GM18873 (cell line): ENCODE data around the gene ALAS2.
"Not testable (repeated sequence)": the region's sequence is repeated elsewhere in the genome, so short reads cannot be mapped to it uniquely, and the experiment has no call there.

Experiments used
- ATAC-seq: cut with Tn5 transposase; IDR thresholded peaks from one replicate; pipeline ENCODE4 v1.9.1; 2021; ENCODE audit warnings: mild to moderate bottlenecking, moderate library complexity, moderate number of reproducible peaks; ENCODE audit not compliant: unreplicated experiment, low FRiP score

ALAS2 gene, protein sequence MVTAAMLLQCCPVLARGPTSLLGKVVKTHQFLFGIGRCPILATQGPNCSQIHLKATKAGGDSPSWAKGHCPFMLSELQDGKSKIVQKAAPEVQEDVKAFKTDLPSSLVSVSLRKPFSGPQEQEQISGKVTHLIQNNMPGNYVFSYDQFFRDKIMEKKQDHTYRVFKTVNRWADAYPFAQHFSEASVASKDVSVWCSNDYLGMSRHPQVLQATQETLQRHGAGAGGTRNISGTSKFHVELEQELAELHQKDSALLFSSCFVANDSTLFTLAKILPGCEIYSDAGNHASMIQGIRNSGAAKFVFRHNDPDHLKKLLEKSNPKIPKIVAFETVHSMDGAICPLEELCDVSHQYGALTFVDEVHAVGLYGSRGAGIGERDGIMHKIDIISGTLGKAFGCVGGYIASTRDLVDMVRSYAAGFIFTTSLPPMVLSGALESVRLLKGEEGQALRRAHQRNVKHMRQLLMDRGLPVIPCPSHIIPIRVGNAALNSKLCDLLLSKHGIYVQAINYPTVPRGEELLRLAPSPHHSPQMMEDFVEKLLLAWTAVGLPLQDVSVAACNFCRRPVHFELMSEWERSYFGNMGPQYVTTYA

DNA sequence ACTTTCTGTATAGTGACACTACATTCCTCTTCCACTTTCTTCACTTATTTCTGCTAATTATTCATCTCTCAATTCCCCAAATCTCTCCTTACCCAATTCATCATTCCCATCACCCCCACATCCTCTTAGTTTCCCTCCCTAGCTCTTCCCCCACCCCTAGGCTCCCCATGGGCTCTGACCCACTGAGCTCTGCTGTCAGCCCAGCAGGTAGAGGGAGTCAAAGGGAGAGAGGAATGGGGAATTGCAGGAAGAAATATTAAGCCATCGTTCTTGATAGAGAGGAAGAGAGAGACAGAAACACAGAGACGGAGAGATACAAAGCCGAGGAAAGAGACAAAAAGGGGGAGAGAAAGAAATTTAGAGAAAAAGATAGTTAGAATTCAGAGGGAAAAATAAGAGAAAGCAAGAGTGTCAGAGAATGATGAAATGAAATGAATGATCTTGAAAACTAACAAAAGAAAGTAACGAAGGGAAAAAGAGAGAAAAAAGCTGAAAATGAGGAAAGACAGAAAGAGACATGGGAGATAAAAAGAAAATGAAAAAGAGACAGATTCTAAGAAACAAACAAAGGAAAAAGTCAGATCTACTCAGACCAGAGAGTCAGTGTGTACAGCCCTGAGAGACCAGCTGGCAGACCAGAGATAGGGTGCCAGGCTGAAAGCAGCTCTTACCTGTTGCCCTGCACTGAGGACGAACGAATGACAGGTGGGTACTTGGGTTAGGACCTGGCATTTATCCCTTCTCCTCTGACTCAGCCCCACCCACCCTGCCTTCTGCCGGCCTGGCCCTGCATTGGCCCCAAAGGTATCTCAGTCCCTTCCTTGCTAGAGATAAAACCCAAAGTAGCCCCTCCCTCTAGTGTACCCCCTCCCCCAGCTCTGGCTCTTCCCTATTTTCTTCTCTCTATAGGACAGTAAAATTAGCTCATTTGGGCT lies at the start of gene ALAS2:
Gene ALAS2, minus strand, starts transcription at position 707 of the 935 bp plus-strand sequence. CDS start 4,977 bp downstream, outside the sequence.
- no peak for ATAC-seq

DNA sequence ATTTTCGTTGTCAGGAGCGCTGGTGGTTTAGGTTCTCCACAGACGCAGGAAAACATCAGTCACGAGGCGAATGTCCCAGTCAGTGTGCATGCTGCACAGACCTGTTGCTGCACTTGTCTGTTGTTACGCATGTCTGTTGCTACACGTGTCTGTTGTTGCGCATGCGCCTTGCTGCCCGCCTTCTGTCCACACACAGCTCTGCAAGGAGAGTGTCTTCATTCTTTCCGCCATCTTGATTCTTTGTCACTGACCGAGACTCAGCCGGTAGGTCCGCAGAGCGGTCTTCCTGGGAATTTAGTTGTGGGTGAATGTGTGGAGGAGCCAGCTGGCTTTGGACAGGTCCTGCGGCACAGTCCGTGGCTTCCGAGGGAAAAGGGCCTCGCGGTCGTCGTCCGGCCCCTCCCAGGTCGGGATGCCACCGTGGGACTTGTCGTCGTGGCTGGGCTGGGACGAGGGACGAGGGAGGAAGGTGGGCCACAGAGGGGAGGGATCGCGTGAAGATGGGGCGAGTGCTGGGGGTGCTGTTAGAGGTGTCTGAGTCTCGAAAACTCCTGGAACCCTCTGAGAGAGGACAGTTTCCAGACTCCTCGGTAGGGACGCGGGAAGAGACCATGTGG lies 44.2 kb upstream of the ALAS2 start, which contains the start of gene PAGE2B:
Gene PAGE2B, plus strand, starts transcription at position 180 of the 617 bp plus-strand sequence. CDS start 1,012 bp downstream, outside the sequence.
- ATAC-seq = no peak

DNA sequence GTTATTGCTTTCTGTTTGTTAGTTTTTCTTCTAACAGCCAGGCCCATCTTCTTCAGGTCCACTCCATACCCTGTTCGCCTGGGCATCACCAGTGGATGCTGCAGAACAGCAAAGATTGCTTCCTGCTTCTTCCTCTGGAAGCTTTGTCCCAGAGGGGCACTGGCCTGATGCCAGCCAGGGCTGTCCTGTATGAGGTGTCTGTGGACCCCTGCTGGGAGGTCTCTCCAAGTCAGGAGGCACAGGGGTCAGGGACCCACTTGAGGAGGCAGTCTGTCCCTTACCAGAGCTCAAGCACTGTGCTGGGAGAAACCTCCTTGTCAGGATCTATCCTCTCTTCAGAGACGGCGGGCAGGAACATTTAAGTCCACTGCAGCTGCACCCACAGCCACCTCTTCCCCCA lies 41.5 kb upstream of the ALAS2 start:
- ATAC-seq = no peak

DNA sequence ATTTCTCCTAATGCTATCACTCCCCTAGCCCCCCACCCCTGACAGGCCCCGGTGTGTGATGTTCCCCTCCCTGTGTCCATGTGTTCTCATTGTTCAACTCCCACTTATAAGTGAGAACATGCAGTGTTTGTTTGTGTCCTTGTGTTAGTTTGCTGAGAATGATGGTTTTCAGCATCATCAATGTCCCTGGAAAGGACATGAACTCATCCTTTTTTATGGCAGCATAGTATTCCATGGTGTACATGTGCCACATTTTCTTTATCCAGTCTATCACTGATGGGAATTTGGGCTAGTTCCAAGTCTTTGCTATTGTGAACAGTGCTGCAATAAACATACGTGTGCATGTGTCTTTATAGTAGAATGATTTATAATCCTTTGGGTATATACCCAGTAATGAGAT lies 36.4 kb upstream of the ALAS2 start:
- ATAC-seq = not testable (repeated sequence)

DNA sequence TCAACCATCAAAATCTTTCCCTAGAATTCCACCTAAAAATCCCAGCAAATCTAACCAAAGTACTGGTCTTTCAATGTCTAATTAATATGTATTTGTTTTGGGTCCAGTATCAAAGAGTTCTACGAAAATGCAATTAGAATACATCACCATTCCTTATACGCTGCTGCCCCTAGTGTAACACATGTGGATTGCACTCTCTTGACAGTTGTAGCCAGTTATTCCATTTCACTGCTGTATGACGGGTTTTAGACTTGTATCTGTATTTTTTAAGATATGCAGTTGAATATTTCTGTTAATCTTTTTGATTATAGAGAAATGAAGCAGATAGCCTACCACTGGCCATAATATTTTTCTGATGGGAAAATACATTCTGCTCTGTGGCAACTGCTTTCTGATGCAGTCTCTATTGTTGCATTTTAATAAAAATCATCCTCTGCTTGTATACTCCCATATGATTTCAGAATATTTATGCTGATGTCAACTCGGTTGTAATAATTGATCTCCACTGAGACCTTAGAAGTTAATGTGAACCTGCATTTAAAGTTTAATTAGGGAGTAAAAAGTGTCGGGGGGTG lies 27.0 kb upstream of the ALAS2 start:
- no peak for ATAC-seq

DNA sequence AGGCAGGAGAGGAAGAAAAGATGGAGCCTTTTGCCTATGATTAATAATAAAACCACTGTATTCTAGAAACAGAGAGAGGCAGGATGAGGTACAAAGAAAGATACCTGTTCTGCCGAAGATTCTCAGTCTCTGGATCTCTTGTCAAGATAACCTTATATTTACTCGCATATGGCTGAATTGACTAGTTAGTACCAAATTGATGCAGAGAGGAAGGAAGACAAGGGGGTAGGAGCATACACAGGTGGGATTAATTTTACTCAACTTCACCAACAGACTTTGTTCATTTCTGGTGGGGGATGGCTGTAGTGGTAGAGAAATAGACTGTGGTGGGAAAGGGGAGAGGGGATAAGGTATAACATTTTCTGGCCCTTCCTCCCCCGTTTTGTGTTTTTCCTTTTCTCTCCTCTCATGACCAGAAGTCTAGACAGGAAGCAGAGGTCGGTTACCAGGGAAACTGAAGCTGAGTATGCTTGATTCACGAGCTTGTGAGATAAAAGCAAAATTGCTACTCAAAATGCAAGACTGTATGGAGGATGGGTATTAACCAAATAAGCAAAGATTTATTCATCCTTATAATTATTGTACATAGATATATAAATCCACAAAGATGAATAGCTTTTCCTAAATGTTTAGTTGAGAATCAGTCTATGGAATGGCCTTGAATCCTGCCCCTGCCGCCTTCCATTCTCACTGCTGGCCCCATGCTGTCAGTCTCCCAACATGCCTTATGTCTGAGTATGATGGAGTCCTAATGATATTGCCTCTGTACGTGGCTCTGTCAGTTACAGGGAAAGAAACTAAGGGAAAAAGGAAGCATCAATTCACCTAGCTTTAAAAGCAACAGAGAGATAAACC lies 26.3 kb upstream of the ALAS2 start:
- ATAC-seq = no peak

DNA sequence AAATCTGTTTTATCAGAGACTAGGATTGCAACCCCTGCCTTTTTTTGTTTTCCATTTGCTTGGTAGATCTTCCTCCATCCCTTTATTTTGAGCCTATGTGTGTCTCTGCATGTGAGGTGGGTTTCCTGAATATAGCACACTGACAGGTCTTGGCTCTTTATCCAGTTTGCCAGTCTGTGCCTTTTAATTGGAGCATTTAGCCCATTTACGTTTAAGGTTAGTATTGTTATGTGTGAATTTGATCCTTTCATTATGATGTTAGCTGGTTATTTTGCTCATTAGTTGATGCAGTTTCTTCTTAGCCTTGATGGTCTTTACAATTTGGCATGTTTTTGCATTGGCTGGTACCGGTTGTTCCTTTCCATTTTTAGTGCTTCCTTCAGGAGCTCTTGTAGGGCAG lies 19.8 kb upstream of the ALAS2 start:
- ATAC-seq = not testable (repeated sequence)

DNA sequence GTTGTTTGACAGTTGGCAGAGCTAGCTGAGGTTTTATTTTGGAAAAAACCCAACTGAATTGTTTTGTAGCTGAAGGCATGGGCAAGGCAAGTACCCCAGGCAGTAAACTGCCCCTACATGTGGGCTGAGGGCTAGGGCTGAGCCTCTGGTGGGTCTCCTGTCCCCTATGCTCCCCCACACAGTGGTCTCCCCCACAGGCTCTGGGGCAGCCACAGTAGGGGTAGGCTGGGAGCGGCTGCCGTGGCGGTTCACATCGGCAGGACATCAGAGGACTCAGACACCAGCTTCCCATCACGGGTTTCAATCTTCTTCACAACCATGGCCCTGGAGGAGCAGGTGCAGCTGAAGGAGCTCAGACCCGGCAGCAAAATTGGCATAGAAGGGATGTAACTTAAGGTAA lies 10.7 kb upstream of the ALAS2 start:
- ATAC-seq = no peak

DNA sequence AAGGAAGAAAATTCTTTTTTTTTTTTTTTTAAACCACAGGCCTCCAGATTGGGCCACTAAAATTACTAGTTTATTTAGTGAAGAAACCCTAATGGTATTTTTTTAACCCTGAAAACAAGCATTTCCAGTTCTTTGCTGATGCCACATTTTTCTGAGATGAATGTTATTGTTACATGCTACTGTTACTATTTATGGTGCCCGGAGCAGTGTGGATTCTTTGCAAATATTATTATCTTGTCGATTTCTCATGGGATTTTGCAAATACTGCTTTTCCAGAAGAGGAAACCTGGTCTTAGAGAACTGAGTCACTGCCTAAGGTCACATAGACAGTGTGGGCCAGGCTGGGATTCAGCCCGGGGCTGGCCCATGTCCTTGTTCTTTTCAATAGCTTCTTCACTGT lies 8.7 kb upstream of the ALAS2 start:
- ATAC-seq = no peak

DNA sequence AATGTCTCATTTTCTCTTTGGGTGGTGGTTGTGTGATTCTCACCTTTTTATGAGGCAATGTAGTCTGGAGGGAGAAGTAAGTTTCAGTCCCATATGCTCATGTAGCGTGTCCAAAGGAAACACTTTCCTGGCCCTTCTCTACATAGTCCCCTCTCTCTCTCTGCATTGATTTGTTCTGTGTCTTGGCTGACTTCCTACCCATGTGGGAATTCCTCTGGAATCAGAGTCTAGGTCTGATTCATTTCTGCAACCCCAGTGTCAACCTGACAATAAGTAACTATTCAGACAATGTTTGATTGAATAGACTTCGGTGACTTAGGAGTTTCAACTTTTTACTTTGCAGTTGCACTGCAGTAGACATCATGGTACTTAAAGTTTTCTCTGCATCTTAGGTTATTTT lies 2.7 kb upstream of the ALAS2 start:
- ATAC-seq = no peak

DNA sequence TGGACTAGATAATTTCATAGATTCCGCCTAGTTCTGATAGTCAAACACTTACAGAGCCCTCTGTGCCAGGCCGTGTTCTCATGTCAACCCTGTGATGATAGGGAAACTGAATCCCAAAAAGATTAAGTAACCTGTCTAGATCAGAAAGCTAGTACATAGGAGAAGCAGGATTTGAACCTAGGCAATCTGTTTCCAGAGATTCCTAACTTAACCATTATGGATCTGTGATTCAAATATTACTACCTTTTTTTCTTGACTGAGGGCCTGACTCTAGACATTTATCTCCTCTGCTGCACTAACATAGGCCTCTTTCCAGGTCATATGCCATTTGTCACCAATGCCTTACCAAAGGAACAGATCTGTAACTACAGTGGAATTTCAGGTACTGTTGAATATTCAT lies 1.5 kb downstream of the ALAS2 start:
- ATAC-seq = no peak

DNA sequence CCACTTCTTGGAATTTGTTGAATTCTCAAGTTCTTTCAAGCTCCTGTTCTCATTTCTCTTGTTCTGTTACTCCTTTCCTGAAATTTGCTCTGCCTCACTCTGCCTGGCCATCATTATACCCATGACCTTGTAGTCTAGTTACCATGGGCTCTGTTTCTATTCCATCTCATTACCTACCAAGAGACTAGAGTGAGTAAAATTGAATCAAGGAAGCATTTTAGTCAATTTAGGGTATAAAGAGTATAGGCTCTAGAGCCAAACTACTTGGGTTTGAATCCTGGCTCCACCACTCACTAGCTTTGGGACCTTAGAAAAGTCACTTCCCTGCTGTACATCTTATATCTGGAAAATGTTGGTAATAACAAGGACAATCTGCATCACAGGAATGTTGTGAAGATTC lies 2.2 kb downstream of the ALAS2 start:
- no peak for ATAC-seq

DNA sequence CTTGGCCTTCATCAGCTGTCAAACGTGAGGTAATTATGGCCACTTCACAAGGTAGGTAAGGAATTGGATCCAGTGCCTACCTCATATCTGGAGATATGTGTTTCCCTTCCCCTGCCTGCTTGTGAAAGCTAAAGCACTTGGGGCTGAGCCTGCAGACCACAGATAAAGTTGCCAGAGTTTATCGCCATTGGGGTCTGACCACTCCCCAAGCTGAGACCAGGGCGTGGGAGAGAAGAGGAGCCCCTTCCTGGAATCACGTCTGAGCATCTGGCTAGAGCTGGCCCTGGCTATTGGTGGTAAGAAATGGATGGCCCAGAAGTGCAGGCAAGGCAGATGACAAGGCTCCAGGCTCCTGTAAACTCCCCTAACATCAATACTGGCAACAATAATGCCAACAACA lies 2.7 kb downstream of the ALAS2 start:
- ATAC-seq = no peak

DNA sequence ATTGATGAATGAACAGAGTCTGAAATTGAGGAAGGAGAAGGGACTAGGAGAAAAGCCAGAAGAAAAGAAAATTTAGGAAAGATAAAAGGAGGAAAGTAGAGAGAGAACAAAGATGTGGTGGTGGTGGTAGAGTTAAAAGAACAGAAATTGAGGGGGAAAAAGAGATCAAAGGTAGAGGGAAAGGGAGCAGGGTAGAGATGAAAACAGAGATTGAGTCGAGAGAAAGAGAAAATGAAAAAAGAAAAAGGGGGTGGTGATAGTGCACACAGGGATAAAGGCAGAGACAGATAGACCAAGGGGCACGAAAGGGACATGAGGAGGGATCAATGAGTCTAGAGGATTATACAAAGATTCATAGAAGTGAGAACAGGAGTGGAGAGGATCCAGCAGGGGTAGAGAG lies 3.9 kb downstream of the ALAS2 start:
- ATAC-seq = no peak

DNA sequence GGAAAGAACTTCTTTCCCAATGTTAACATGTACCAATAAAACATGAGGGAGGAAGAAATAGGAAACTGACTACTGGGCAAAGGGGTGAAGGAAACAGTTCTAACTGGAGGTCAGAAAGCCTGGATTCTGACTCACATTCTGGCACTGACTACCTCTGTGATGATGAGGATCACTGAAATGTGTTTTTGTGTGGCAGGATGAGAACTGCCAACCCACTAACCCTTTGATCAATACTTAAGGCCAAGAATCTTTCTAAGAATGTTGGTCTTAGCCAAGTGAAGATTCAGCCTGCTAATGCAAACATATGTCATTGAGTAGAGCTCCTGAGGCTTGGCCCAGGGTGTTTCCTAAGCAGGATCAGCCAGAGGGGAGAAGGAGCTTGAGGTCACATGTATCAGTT lies 4.6 kb downstream of the ALAS2 start:
- no peak for ATAC-seq

DNA sequence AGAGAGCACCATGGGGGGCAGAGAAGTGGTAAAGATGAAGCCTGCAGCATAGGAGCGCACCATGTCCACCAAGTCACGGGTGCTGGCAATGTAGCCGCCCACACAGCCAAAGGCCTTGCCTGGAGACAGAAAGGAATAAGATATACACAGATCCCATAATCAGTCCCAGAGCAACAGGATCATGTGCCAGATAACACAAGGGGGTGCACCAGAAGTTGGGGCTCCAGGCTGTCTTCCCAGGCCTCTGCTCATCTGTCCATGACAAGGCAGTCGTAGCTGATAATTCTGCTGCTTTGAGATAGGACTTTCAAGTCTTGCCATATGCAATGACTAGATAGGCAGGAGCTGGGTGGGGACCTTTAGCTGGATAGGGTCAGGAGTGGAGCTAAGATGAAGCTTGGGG lies 15.9 kb downstream of the ALAS2 start:
- no peak for ATAC-seq

DNA sequence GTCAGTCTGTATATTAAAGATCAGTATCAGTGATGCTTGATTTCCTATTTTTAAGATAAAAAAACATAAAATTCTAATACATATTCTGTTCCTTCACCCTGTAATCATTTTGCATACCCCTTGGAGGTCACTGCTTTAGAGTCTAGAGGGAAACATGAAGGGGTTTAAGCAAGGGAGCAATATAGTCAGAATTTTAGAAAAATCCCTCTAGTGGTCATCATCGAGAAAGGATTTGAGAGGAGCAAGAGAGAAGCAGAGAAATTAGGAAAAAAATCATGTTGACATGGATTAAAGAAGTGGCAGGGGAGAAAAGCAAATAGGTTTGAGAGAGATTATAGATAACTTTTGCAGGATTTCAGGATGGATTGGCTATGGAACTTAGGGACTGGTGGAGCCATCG lies 19.5 kb downstream of the ALAS2 start:
- no peak for ATAC-seq

DNA sequence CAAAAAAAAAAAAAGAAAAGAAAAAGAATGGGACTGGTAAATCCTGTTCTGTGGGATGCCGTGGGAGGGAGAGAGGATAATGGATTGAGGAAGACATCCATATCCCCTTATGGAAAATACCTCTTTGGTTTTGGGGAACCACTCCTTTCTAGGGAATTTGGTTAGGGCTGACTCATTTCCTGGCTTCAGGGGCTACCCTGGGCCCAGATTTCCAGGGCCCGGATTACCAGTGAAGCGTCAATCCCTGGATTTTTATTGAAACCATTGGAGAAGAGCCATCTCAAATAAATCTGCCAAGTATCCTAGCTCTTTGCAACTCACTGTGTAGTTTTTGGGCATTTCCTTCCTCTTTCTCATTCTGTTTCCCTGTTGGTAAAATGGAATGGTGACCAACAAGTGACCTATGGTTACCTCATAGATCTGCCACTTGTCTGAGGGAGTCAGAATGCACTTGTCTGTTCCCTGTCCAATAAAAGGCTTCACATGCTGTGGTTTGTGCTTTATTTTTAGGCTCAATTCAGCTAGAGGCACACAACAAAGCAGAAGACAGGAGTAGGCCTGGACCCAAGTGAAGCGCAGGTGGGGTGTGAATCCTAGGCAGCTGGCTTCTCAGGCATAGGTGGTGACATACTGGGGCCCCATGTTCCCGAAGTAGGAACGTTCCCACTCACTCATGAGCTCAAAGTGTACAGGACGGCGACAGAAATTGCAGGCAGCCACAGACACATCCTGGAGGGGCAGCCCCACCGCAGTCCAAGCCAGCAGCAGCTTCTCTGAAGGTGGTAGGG lies 22.0 kb downstream of the ALAS2 start:
- ATAC-seq = no peak

DNA sequence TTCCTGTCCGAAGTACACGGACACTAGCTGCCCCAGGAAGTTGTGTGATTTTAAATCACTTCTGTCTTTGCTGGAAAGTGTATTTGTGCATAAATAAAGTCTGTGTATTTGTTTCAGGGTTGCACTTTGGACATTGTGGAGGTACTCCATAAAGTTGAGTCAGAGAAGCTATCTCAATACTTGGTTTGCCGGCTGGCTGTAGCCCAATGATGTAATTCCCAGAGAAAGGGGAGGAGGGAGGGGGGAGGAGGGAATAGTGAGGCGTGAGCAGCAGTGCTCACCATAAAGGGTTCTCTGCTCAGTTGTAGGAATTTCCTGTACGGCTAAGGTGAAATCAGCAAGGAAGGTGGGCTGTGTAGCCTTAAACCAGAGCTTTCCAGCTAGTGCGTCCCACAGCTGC lies 23.1 kb downstream of the ALAS2 start:
- ATAC-seq = no peak
